Liver (tissue), 9 donors: ENCODE measurements around the gene TXNL1. TPM values are rescaled to one million over a fixed set of nuclear protein-coding genes. Genes with fewer than 3 reads are reported as not detected.

ENCODE experiments used
- DNase-seq: peaks from one replicate; pipeline ENCODE4 v3.0.0-alpha.2; 2017; ENCODE audit warnings: low spot score
- H3K27ac ChIP-seq, 2 donors: one replicate each; pipeline ENCODE4 v1.7.0; 2013; ENCODE audit warnings: inconsistent platforms in 2 of 2, low read length in 2 of 2, control low read depth in 1 of 2, low read depth in 1 of 2, mild to moderate bottlenecking in 1 of 2
- H3K27me3 ChIP-seq, 4 donors: one replicate each; pipeline versions ENCODE4 v1.6.1 to v1.7.0; 2013; ENCODE audit warnings: low read length in 3 of 4, inconsistent platforms in 1 of 4, mild to moderate bottlenecking in 1 of 4, moderate library complexity in 1 of 4; ENCODE audit not compliant: control insufficient read depth in 4 of 4, insufficient read depth in 4 of 4
- H3K36me3 ChIP-seq, 4 donors: one replicate each; pipeline versions ENCODE4 v1.6.1 to v1.7.0; 2013; ENCODE audit warnings: low read length in 3 of 4, mild to moderate bottlenecking in 3 of 4, low read depth in 1 of 4, moderate library complexity in 1 of 4; ENCODE audit not compliant: control insufficient read depth in 4 of 4, insufficient read depth in 3 of 4
- H3K4me1 ChIP-seq, 4 donors: one replicate each; pipeline versions ENCODE4 v1.6.1 to v1.7.0; 2013; ENCODE audit warnings: low read length in 3 of 4, mild to moderate bottlenecking in 3 of 4, moderate library complexity in 1 of 4; ENCODE audit not compliant: control insufficient read depth in 4 of 4, insufficient read depth in 4 of 4
- H3K4me3 ChIP-seq, 3 donors: one replicate each; pipeline versions ENCODE4 v1.6.1 to v1.7.0; 2013; ENCODE audit warnings: low read length in 3 of 3, control low read depth in 1 of 3, low read depth in 1 of 3, mild to moderate bottlenecking in 1 of 3
- H3K9ac ChIP-seq, 2 donors: one replicate each; pipeline ENCODE4 v1.7.0; 2013; ENCODE audit warnings: low read length in 2 of 2, mild to moderate bottlenecking in 2 of 2, moderate library complexity in 2 of 2, control low read depth in 1 of 2, low read depth in 1 of 2
- H3K9me3 ChIP-seq, 4 donors: one replicate each; pipeline versions ENCODE4 v1.6.1 to v1.7.0; 2013; ENCODE audit warnings: low read length in 3 of 4; ENCODE audit not compliant: control insufficient read depth in 4 of 4
- ATF3 ChIP-seq: IDR thresholded peaks from 2 replicates; pipeline ENCODE4 v1.6.1; 2016; ENCODE audit warnings: antibody characterized with exemption
- CTCF ChIP-seq: fragments of 150-350 bp; IDR thresholded peaks from 2 replicates; pipeline ENCODE4 v1.5.1; 2017; ENCODE audit warnings: improper control_type of control experiment, low read depth, low read length; ENCODE audit not compliant: missing input control
- EGR1 ChIP-seq, 2 donors: IDR thresholded peaks; 2 replicates each; pipeline ENCODE4 v1.6.1; 2016 to 2018; ENCODE audit warnings: antibody characterized with exemption in 2 of 2, low read depth in 2 of 2
- FOXA1 ChIP-seq: IDR thresholded peaks from 2 replicates; pipeline ENCODE4 v1.6.1; 2016; ENCODE audit warnings: antibody characterized with exemption
- FOXA2 ChIP-seq: IDR thresholded peaks from 2 replicates; pipeline ENCODE4 v1.6.1; 2016; ENCODE audit warnings: antibody characterized with exemption
- GABPA ChIP-seq, 2 donors: IDR thresholded peaks in 1 of 2; conservative IDR thresholded peaks in 1 of 2; 2 replicates each; pipeline ENCODE4 v1.6.1; 2016; ENCODE audit warnings: antibody characterized with exemption in 2 of 2, mild to moderate bottlenecking in 1 of 2, moderate library complexity in 1 of 2
- HNF4A ChIP-seq, 2 donors: conservative IDR thresholded peaks; 2 replicates each; pipeline ENCODE4 v1.6.1; 2016; ENCODE audit warnings: antibody characterized with exemption in 2 of 2, mild to moderate bottlenecking in 2 of 2
- HNF4G ChIP-seq: IDR thresholded peaks from 2 replicates; pipeline ENCODE4 v1.6.1; 2016; ENCODE audit warnings: antibody characterized with exemption
- JUND ChIP-seq, 2 donors: IDR thresholded peaks; 2 replicates each; pipeline ENCODE4 v1.6.1; 2016; ENCODE audit warnings: antibody characterized with exemption in 2 of 2
- MAX ChIP-seq: IDR thresholded peaks from 2 replicates; pipeline ENCODE4 v1.6.1; 2016; ENCODE audit warnings: antibody characterized with exemption
- NR2F2 ChIP-seq: IDR thresholded peaks from 2 replicates; pipeline ENCODE4 v1.6.1; 2016; ENCODE audit warnings: antibody characterized with exemption
- RAD21 ChIP-seq, 2 donors: IDR thresholded peaks; 2 replicates each; pipeline ENCODE4 v1.6.1; 2016; ENCODE audit warnings: antibody characterized with exemption in 2 of 2, mild to moderate bottlenecking in 2 of 2
- REST ChIP-seq: IDR thresholded peaks from 2 replicates; pipeline ENCODE4 v1.6.1; 2016; ENCODE audit warnings: antibody characterized with exemption, mild to moderate bottlenecking
- RXRA ChIP-seq, 2 donors: IDR thresholded peaks; 2 replicates each; pipeline ENCODE4 v1.6.1; 2017 to 2018; ENCODE audit warnings: antibody characterized with exemption in 2 of 2, mild to moderate bottlenecking in 1 of 2
- SP1 ChIP-seq: IDR thresholded peaks from 2 replicates; pipeline ENCODE4 v1.6.1; 2018; ENCODE audit warnings: antibody characterized with exemption, mild to moderate bottlenecking
- TAF1 ChIP-seq: conservative IDR thresholded peaks from 2 replicates; pipeline ENCODE4 v1.6.1; 2016; ENCODE audit warnings: antibody characterized with exemption, mild to moderate bottlenecking
- YY1 ChIP-seq: IDR thresholded peaks from 2 replicates; pipeline ENCODE4 v1.6.1; 2016; ENCODE audit warnings: antibody characterized with exemption, mild to moderate bottlenecking
- ZBTB33 ChIP-seq: IDR thresholded peaks from 2 replicates; pipeline ENCODE4 v1.6.1; 2016; ENCODE audit warnings: antibody characterized with exemption
- WGBS: extraction: QIAGEN DNeasy Blood & Tissue Kit; methylation state at CpG from one replicate; pipeline ENCODE4 v1.1.7; 2013; 5-methylcytosine and 5-hydroxymethylcytosine counted together
- polyA plus RNA-seq, 2 donors: library from polyadenylated mRNA; stranded (reverse) in 1 of 2; unstranded in 1 of 2; fragments of 200-250 nt in 1 of 2; fragments of >200 nt in 1 of 2; fragmentation: Nextera tagmentation in 1 of 2; extraction: Ambion mirVana in 1 of 2; gene quantifications; one replicate each; pipeline versions ENCODE4 v1.2.1 to v1.2.3, GENCODE V29; 2013 to 2015
- total RNA-seq, 2 donors: library from RNA; depleted of rRNA; stranded (reverse); fragments of >200 nt; gene quantifications; one replicate each; pipeline ENCODE4 v1.2.3, GENCODE V29; 2014
- donor health status: healthy.
- donor health status: healthy.
- donor health status: healthy.
- donor health status: healthy.
- donor health status: healthy.

Gene TXNL1
- total and polyA plus RNA-seq, 4 donors = 23.1 to 65.7 (median 33.9) TPM

GRCh38 chr18:56565046-56565445 is 73.3 kb downstream of the TXNL1 start:
- H3K27ac ChIP-seq = no peak overlapping the region
- TF ChIP-seq HNF4G (no peak), RAD21 (IDR thresholded peaks at IDR 0.05) (no peak), HNF4A (conservative IDR thresholded peaks at IDR 0.05) (no peak), CTCF (no peak), NR2F2 (no peak), EGR1 (IDR thresholded peaks at IDR 0.05; ENCODE audit: low read depth in 2 of 2) (no peak), JUND (IDR thresholded peaks at IDR 0.05) (no peak), MAX (no peak), YY1 (no peak), TAF1 (no peak), FOXA2 (no peak), SP1 (no peak), GABPA (IDR thresholded peaks at IDR 0.05 in 1 of 2, conservative IDR thresholded peaks at IDR 0.05 in 1 of 2) (no peak), FOXA1 (no peak), RXRA (IDR thresholded peaks at IDR 0.05) (no peak), ATF3 (no peak), REST (no peak)

GRCh38 chr18:56563568-56563967 is 74.8 kb downstream of the TXNL1 start:
- Histone ChIP-seq H3K27me3 (no peaks in the 10 kb centered on the region), H3K4me1 (peaks cover 1 to 20% (median 11%) of the 10 kb centered on the region in 4 donors), H3K9me3 (no peaks in the 10 kb centered on the region), H3K4me3 (no peak overlapping the region), H3K9ac (no peak overlapping the region), H3K36me3 (no peaks in the 10 kb centered on the region), H3K27ac (no peak overlapping the region)
- DNase-seq = no peak
- TF ChIP-seq JUND (IDR thresholded peaks at IDR 0.05) = no peak
- no peak for TF ChIP-seq FOXA1
- TF ChIP-seq GABPA (IDR thresholded peaks at IDR 0.05 in 1 of 2, conservative IDR thresholded peaks at IDR 0.05 in 1 of 2) = no peak
- TF ChIP-seq FOXA2 = no peak
- TF ChIP-seq RAD21 (IDR thresholded peaks at IDR 0.05) = no peak
- TF ChIP-seq YY1 = no peak
- TF ChIP-seq ZBTB33 = no peak
- TF ChIP-seq HNF4G = no peak
- TF ChIP-seq CTCF = no peak
- no peak for TF ChIP-seq NR2F2
- TF ChIP-seq TAF1 = no peak
- TF ChIP-seq ATF3 = no peak
- TF ChIP-seq SP1 = no peak
- TF ChIP-seq EGR1 (IDR thresholded peaks at IDR 0.05; ENCODE audit: low read depth in 2 of 2) = no peak
- WGBS = 91% methylated on average over 7 of the region's 7 CpGs

More at GRCh38 chr18:56565046-56565445, 73.3 kb downstream of the TXNL1 start:
- Histone ChIP-seq H3K36me3 (no peaks in the 10 kb centered on the region), H3K9me3 (no peaks in the 10 kb centered on the region), H3K4me3 (no peak overlapping the region), H3K27me3 (no peaks in the 10 kb centered on the region), H3K4me1 (peaks cover 1 to 33% (median 18%) of the 10 kb centered on the region in 4 donors), H3K9ac (no peak overlapping the region)
- 89% methylated on average over 6 of the region's 6 CpGs for WGBS
- DNase-seq = no peak
